ENCODE results near the gene LRRC8E. TPM values are rescaled to one million over a fixed set of nuclear protein-coding genes. Genes with fewer than 3 reads are reported as not detected.

Gene LRRC8E
- total RNA-seq, 2 experiments from 2014 or later, result not detected

DNA sequence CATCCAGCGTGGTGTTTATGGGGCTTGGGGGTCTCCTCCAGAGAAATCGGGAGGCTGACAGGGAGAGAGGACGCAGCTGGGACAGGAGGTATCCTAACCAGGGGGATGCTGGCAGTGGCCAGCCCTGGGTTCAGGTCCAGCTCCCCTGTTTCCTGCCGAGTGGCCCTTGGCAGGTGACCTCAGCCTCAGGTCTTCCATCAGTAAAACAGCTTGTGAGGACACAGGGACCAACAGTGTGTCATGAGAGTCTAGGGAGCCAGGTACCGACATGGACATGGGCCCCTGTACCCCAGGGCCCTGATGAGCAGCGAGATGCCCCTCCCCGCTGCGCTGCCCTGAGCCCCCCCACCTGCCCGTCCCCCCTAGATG lies 38.7 kb upstream of the LRRC8E start:
- H3K4me1 Mint-ChIP-seq, result peaks cover 3% of the 10 kb centered on the region
- ChIA-PET CTCF (interaction anchor here (1.0 kb wide), 1 partner anchor 17 kb away, joined by 3 read pairs; no protein-coding TSS in a partner anchor), POLR2A (no interaction called here)
- no peak overlapping the region for H3K4me3 Mint-ChIP-seq
- H3K27ac Mint-ChIP-seq, result no peak overlapping the region
- no peaks in the 10 kb centered on the region for H3K9me3 Mint-ChIP-seq
- no peaks in the 10 kb centered on the region for H3K36me3 Mint-ChIP-seq (ENCODE audit: low read depth)
- DNase-seq, result no peak
- H3K27me3 Mint-ChIP-seq, result no peaks in the 10 kb centered on the region

DNA sequence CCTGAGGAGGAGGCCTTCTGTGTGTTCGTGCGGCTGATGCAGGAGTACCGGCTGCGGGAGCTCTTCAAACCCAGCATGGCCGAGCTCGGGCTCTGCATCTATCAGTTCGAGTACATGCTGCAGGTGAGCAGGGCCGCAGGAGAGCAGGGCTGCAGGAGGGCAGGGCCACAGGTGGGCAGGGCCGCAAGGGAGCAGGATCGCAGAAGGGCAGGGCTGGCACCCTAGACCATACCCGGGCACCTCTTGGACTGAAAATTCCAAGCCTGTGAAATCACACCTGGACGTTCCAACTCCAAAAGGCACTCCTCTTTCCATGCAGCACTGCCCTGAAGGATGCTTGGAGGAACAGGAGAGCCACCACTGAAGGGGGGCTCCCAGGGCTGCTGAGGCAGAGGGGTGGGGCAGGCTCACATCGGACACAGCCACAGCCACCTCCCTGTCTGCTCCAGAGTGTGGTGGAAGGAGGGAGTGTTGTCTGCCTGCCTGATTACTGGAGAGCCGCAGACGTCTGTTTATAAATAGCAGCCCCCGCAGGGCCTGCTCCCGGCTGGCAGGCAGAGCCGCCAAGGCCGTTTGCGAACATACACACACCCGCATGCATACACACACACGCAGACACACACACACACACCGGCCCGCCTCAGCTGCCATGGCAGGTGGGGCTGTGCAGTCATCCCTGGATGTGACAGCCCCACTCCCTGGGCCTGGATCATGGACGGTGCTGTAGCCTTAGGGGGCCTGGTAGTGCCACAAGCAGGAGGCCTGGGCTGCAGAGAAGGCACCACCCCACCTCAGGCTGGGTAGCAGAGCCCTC lies 38.1 kb upstream of the LRRC8E start:
- H3K9me3 Mint-ChIP-seq, result no peaks in the 10 kb centered on the region
- no peak overlapping the region for H3K4me3 Mint-ChIP-seq
- ChIA-PET CTCF (interaction anchor here (1.0 kb wide), 1 partner anchor 18 kb away, joined by 3 read pairs; no protein-coding TSS in a partner anchor), POLR2A (no interaction called here)
- no peaks in the 10 kb centered on the region for H3K36me3 Mint-ChIP-seq (ENCODE audit: low read depth)
- H3K4me1 Mint-ChIP-seq, result peaks cover 3% of the 10 kb centered on the region
- no peaks in the 10 kb centered on the region for H3K27me3 Mint-ChIP-seq
- DNase-seq, result no peak
- H3K27ac Mint-ChIP-seq, result no peak overlapping the region

DNA sequence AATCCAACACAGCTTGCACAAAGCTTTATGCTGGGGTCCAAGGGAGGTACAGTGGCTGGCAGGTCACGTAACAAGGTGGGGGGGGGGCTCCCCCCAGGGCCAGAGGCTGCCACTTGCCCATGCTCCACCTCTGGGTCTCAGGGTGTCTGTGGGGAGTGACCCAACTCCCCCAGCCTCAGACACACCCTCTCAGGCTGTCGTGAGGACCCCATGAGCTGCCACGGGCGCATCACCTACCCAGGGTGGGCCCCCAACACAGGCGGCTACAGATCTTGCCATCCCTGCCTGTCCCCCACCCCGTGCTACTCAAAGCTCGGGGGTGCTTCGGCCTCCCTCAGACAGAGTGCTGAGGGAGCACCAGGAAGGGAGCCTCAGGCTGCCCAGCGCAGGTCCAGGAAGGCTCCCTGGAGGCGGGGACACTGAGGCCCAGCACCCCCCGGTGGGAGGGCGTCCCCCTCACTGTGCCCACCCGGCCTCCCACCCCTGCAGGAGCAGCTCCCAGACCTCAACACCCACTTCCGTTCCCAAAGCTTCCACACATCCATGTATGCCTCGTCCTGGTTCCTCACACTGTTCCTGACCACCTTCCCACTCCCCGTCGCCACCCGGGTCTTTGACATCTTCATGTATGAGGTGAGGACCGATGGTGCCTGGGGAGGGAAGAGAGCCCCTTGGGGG lies 37.2 kb upstream of the LRRC8E start:
- ChIA-PET POLR2A (no interaction called here), CTCF (interaction anchor here (2.2 kb wide), 1 partner anchor 18 kb away, joined by 12 read pairs; no protein-coding TSS in a partner anchor)
- Mint-ChIP-seq H3K27ac (no peak overlapping the region), H3K36me3 (ENCODE audit: low read depth) (no peaks in the 10 kb centered on the region), H3K9me3 (no peaks in the 10 kb centered on the region), H3K27me3 (no peaks in the 10 kb centered on the region), H3K4me1 (peaks cover 3% of the 10 kb centered on the region), H3K4me3 (no peak overlapping the region)
- DNase-seq, result no peak

- peaks cover 3% of the 10 kb centered on the region for H3K4me1 Mint-ChIP-seq
- ChIA-PET POLR2A (no interaction called here), CTCF (interaction anchor here (0.6 to 2.2 kb wide), 6 partner anchors 12 to 153 kb away, joined by 3 to 12 read pairs (median 5); partner anchors contain the start of gene EVI5L)
- H3K9me3 Mint-ChIP-seq, result no peaks in the 10 kb centered on the region
- H3K36me3 Mint-ChIP-seq (ENCODE audit: low read depth), result no peaks in the 10 kb centered on the region
- H3K27me3 Mint-ChIP-seq, result no peaks in the 10 kb centered on the region
- no peak overlapping the region for H3K27ac Mint-ChIP-seq
- DNase-seq, result no peak
- H3K4me3 Mint-ChIP-seq, result no peak overlapping the region
Observed at GRCh38 chr19:7851623-7852500, 36.4 kb upstream of the LRRC8E start.

DNA sequence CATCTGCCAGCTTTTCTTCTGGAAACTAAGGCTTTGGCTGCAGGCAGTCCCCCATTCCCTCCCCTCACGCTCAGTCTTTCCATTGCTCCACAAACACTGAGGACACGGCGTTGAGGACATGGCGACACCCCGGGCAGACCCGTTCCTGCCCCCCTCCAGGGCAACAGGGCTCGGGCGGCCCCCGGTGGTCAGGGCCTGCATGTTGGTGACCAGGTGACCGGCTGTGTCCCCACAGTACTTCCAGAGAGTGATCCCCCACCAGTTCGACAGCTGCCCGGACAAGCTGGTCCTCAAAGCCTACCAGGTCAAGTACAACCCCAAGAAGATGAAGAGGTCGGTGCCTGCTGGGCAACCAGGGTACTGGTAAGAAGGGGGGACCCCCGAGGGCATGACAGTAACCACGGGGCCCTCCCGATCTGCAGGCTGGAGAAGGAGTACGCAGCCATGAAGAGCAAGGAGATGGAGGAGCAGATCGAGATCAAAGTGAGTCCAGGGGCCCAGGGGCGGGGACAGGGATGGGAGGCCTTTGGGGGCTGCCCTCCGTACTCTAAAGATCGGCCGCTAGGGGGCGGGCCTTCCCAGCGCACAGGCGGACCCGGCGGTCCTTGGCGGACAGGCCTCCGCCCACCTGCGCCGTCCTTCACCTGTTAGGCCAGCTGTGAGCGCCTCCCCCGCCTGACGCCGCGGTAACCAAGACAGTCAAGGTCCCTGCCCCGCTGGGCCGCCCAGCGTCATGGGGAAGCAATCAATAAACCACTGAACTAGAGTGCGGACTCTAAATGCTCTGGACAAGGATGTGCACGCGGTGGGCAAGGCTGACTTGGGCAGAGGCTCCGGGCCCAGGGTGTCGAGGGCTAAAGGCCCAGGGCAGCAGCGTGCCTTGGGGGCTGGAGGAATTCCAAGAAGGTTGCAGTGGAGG lies 35.2 kb upstream of the LRRC8E start:
- Mint-ChIP-seq H3K4me1 (peaks cover 3% of the 10 kb centered on the region), H3K4me3 (no peak overlapping the region), H3K27me3 (no peaks in the 10 kb centered on the region), H3K9me3 (no peaks in the 10 kb centered on the region), H3K27ac (peak overlapping the region; percentile 25), H3K36me3 (ENCODE audit: low read depth) (no peaks in the 10 kb centered on the region)
- CTCF ChIA-PET, result interaction anchor here (0.6 to 2.2 kb wide), 8 partner anchors 11 to 51 kb away, joined by 3 to 12 read pairs (median 4); partner anchors contain the start of gene EVI5L
- peak; percentile 67 for DNase-seq
- POLR2A ChIA-PET, result no interaction called here

DNA sequence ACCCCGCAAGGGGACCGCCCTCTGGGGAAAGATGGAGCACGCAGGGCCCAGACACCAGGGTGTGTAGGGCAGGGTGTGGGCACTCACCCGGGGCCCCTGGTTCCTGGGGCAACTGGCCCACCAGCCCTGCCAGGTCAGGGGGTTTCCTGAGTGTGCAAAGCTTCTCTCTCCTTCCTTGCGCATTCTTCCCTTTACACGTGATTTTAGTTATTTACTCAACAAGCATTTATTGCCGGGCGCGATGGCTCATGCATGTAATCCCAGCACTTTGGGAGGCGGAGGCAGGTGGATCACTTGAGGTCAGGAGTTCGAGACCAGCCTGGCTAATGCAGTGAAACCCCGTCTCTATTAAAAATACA lies 34.6 kb upstream of the LRRC8E start:
- Mint-ChIP-seq H3K9me3 (no peaks in the 10 kb centered on the region), H3K36me3 (ENCODE audit: low read depth) (no peaks in the 10 kb centered on the region), H3K4me3 (no peak overlapping the region), H3K27ac (no peak overlapping the region), H3K4me1 (peaks cover 3% of the 10 kb centered on the region), H3K27me3 (no peaks in the 10 kb centered on the region)
- ChIA-PET CTCF (interaction anchor here (0.6 to 1.8 kb wide), 4 partner anchors 16 to 408 kb away, joined by 3 to 4 read pairs (median 4); no protein-coding TSS in a partner anchor), POLR2A (no interaction called here)
- DNase-seq, result no peak

- Mint-ChIP-seq H3K9me3 (no peaks in the 10 kb centered on the region), H3K36me3 (ENCODE audit: low read depth) (no peaks in the 10 kb centered on the region), H3K4me3 (no peak overlapping the region), H3K4me1 (peaks cover 3% of the 10 kb centered on the region), H3K27ac (no peak overlapping the region), H3K27me3 (no peaks in the 10 kb centered on the region)
- ChIA-PET CTCF (no interaction called here), POLR2A (no interaction called here)
- DNase-seq, result no peak
Observed at GRCh38 chr19:7855426-7856108, 32.7 kb upstream of the LRRC8E start.

DNA sequence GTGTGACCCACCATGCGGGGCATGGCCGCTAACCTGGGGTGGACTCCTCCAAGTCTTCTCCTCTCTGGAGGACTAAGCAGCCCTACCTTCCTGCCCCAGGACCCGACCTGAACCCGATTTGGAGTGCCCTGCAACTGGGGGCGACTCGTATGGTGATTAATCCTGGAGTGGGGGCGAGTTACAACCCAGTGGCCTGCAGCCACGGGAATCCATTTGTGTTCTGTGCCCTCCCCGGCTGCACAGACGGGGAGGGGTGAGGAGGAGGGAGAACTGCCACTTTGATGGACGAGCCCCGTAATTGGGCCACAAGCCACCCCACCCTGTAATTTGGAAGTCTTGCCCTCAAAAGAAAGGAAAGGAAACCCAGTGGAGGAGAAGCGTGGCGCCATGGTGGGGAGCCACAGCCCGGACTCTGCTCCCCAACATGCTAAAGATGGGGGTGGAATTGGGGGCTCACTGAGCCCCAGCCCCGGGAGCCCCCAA lies 32.2 kb upstream of the LRRC8E start:
- no peak for DNase-seq
- ChIA-PET CTCF (no interaction called here), POLR2A (no interaction called here)
- Mint-ChIP-seq H3K4me3 (no peak overlapping the region), H3K9me3 (no peaks in the 10 kb centered on the region), H3K36me3 (ENCODE audit: low read depth) (no peaks in the 10 kb centered on the region), H3K4me1 (peaks cover 3% of the 10 kb centered on the region), H3K27ac (no peak overlapping the region), H3K27me3 (peaks cover 3% of the 10 kb centered on the region)

DNA sequence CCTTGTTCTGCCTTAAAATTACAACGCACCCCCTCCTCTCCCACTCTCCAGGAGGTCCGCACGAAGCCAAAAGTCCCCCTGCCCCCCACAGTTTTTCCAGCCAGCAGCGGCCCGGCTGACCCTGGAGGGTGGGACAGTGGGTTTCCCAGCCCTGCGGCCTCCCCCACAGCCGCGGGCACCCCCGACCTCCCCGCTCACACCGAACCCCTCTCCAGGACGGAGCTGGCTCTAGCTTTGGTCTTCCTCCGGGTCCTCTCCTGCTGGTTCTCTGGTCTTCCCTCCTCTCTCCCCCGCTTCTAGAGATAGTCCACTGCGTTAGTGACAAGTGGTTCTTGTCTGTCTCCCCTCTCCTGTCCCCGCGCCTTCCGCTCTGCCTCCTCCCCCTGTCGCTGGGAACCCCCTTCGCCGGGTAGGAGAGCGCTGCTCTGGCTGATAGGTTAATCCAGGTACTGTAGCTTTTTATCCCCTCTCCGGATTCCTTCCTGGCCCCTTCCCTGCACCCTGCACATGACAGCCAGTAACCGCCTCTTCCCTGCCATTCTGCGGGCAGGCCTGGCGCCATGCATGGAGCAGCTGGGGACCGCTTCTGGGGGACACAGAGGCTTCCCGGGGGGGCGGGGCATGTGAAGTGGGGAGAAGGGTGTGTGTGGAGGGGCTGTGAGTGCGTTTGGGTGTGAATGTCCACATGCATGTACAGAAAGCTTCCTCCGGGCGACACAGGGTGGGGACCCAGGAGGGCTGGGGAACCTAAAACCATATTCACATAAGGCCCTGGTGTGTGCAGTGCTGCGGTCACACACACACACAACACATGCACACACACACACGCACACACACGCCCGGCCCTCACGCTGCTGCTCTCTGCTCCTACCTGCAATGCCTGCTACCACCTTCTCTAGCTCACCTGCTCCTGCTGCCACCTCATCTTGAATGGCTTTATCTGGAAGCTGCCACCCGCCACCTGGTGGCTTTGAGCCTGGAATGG lies 31.3 kb upstream of the LRRC8E start:
- peaks cover 6% of the 10 kb centered on the region for H3K27me3 Mint-ChIP-seq
- ChIA-PET CTCF (interaction anchor here (1.4 to 4.9 kb wide), 2 partner anchors 12 to 87 kb away, joined by 8 to 28 read pairs; partner anchors contain the start of gene TIMM44), POLR2A (no interaction called here)
- no peak overlapping the region for H3K4me3 Mint-ChIP-seq
- no peaks in the 10 kb centered on the region for H3K36me3 Mint-ChIP-seq (ENCODE audit: low read depth)
- DNase-seq, result no peak
- H3K9me3 Mint-ChIP-seq, result no peaks in the 10 kb centered on the region
- peaks cover 3% of the 10 kb centered on the region for H3K4me1 Mint-ChIP-seq
- H3K27ac Mint-ChIP-seq, result no peak overlapping the region

DNA sequence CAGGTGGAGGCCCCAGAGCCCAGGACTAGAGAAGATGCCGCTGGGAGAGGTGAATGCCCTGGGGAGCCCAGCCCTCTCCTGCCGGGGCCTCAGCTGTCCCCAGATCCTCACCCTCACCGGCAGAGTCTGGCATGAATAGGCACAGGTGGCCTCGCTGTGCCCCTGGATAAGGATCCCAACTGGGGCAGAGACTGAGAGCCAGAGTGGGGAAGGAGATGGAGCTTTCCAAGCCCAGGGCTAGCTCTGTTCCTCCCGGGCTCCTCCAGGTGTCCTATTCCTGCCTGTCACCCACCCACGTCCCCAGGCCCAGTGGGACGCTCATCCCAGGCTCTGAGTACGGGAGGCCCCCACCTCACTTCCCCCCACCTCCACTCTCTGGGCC lies 30.6 kb upstream of the LRRC8E start:
- Mint-ChIP-seq H3K4me3 (no peak overlapping the region), H3K4me1 (peaks cover 3% of the 10 kb centered on the region), H3K36me3 (ENCODE audit: low read depth) (no peaks in the 10 kb centered on the region), H3K27me3 (peaks cover 6% of the 10 kb centered on the region), H3K27ac (no peak overlapping the region), H3K9me3 (no peaks in the 10 kb centered on the region)
- ChIA-PET POLR2A (no interaction called here), CTCF (interaction anchor here (0.5 to 4.9 kb wide), 5 partner anchors 11 to 269 kb away, joined by 3 to 28 read pairs (median 3); partner anchors contain the start of genes MAP2K7 and TIMM44)
- no peak for DNase-seq

All from activated CD4-positive, alpha-beta T cell treated with anti-CD3 and anti-CD28 coated beads, Interleukin-2, amount 10 ng/mL, durations not matched to agents 7 days and 5 days (primary cell).